Upper lobe of left lung (tissue), 4 donors: ENCODE results near the gene CNTNAP5.

Source experiments
- CTCF ChIP-seq, 6 experiments: fragments of 450-650 bp in 4 of 6; fragments of 200-600 bp in 2 of 6; sonication (generic) in 2 of 6; IDR thresholded peaks; one replicate each; pipeline ENCODE4 v1.5.1; 2016 to 2019; ENCODE audit warnings: antibody characterized with exemption in 6 of 6
- EP300 ChIP-seq, 4 donors: sonication (generic); formaldehyde crosslinking; IDR thresholded peaks; one replicate each; pipeline ENCODE4 v1.5.1; 2017; ENCODE audit warnings: antibody characterized with exemption in 4 of 4, control low read depth in 2 of 4
- POLR2A ChIP-seq, 4 donors: fragments of 450-650 bp; IDR thresholded peaks; one replicate each; pipeline ENCODE4 v1.5.1; 2016 to 2017; ENCODE audit warnings: antibody characterized with exemption in 4 of 4, mild to moderate bottlenecking in 2 of 4
- POLR2AphosphoS5 ChIP-seq, 2 donors: sonication (generic); formaldehyde crosslinking; IDR thresholded peaks; one replicate each; pipeline ENCODE4 v1.5.1; 2017; ENCODE audit warnings: antibody characterized with exemption in 2 of 2

- no peak for TF ChIP-seq CTCF (IDR thresholded peaks at IDR 0.05)
- TF ChIP-seq EP300 (IDR thresholded peaks at IDR 0.05), result no peak
- no peak for TF ChIP-seq POLR2A (IDR thresholded peaks at IDR 0.05)
- TF ChIP-seq POLR2AphosphoS5 (IDR thresholded peaks at IDR 0.05), result no peak
Measured at GRCh38 chr2:124698979-124699565, 674.0 kb downstream of the CNTNAP5 start.
